Liver (tissue), 9 donors: ENCODE results near the gene TRIM63. TPM values are rescaled to one million over a fixed set of nuclear protein-coding genes. Genes with fewer than 3 reads are reported as not detected.

Experiments
- DNase-seq: peaks from one replicate; pipeline ENCODE4 v3.0.0-alpha.2; 2017; ENCODE audit warnings: low spot score
- H3K27ac ChIP-seq, 2 donors: one replicate each; pipeline ENCODE4 v1.7.0; 2013; ENCODE audit warnings: inconsistent platforms in 2 of 2, low read length in 2 of 2, control low read depth in 1 of 2, low read depth in 1 of 2, mild to moderate bottlenecking in 1 of 2
- H3K27me3 ChIP-seq, 4 donors: one replicate each; pipeline versions ENCODE4 v1.6.1 to v1.7.0; 2013; ENCODE audit warnings: low read length in 3 of 4, inconsistent platforms in 1 of 4, mild to moderate bottlenecking in 1 of 4, moderate library complexity in 1 of 4; ENCODE audit not compliant: control insufficient read depth in 4 of 4, insufficient read depth in 4 of 4
- H3K36me3 ChIP-seq, 4 donors: one replicate each; pipeline versions ENCODE4 v1.6.1 to v1.7.0; 2013; ENCODE audit warnings: low read length in 3 of 4, mild to moderate bottlenecking in 3 of 4, low read depth in 1 of 4, moderate library complexity in 1 of 4; ENCODE audit not compliant: control insufficient read depth in 4 of 4, insufficient read depth in 3 of 4
- H3K4me1 ChIP-seq, 4 donors: one replicate each; pipeline versions ENCODE4 v1.6.1 to v1.7.0; 2013; ENCODE audit warnings: low read length in 3 of 4, mild to moderate bottlenecking in 3 of 4, moderate library complexity in 1 of 4; ENCODE audit not compliant: control insufficient read depth in 4 of 4, insufficient read depth in 4 of 4
- H3K4me3 ChIP-seq, 3 donors: one replicate each; pipeline versions ENCODE4 v1.6.1 to v1.7.0; 2013; ENCODE audit warnings: low read length in 3 of 3, control low read depth in 1 of 3, low read depth in 1 of 3, mild to moderate bottlenecking in 1 of 3
- H3K9ac ChIP-seq, 2 donors: one replicate each; pipeline ENCODE4 v1.7.0; 2013; ENCODE audit warnings: low read length in 2 of 2, mild to moderate bottlenecking in 2 of 2, moderate library complexity in 2 of 2, control low read depth in 1 of 2, low read depth in 1 of 2
- H3K9me3 ChIP-seq, 4 donors: one replicate each; pipeline versions ENCODE4 v1.6.1 to v1.7.0; 2013; ENCODE audit warnings: low read length in 3 of 4; ENCODE audit not compliant: control insufficient read depth in 4 of 4
- ATF3 ChIP-seq: IDR thresholded peaks from 2 replicates; pipeline ENCODE4 v1.6.1; 2016; ENCODE audit warnings: antibody characterized with exemption
- CTCF ChIP-seq: fragments of 150-350 bp; IDR thresholded peaks from 2 replicates; pipeline ENCODE4 v1.5.1; 2017; ENCODE audit warnings: improper control_type of control experiment, low read depth, low read length; ENCODE audit not compliant: missing input control
- EGR1 ChIP-seq, 2 donors: IDR thresholded peaks; 2 replicates each; pipeline ENCODE4 v1.6.1; 2016 to 2018; ENCODE audit warnings: antibody characterized with exemption in 2 of 2, low read depth in 2 of 2
- FOXA1 ChIP-seq: IDR thresholded peaks from 2 replicates; pipeline ENCODE4 v1.6.1; 2016; ENCODE audit warnings: antibody characterized with exemption
- FOXA2 ChIP-seq: IDR thresholded peaks from 2 replicates; pipeline ENCODE4 v1.6.1; 2016; ENCODE audit warnings: antibody characterized with exemption
- GABPA ChIP-seq, 2 donors: IDR thresholded peaks in 1 of 2; conservative IDR thresholded peaks in 1 of 2; 2 replicates each; pipeline ENCODE4 v1.6.1; 2016; ENCODE audit warnings: antibody characterized with exemption in 2 of 2, mild to moderate bottlenecking in 1 of 2, moderate library complexity in 1 of 2
- HNF4A ChIP-seq, 2 donors: conservative IDR thresholded peaks; 2 replicates each; pipeline ENCODE4 v1.6.1; 2016; ENCODE audit warnings: antibody characterized with exemption in 2 of 2, mild to moderate bottlenecking in 2 of 2
- HNF4G ChIP-seq: IDR thresholded peaks from 2 replicates; pipeline ENCODE4 v1.6.1; 2016; ENCODE audit warnings: antibody characterized with exemption
- JUND ChIP-seq, 2 donors: IDR thresholded peaks; 2 replicates each; pipeline ENCODE4 v1.6.1; 2016; ENCODE audit warnings: antibody characterized with exemption in 2 of 2
- MAX ChIP-seq: IDR thresholded peaks from 2 replicates; pipeline ENCODE4 v1.6.1; 2016; ENCODE audit warnings: antibody characterized with exemption
- NR2F2 ChIP-seq: IDR thresholded peaks from 2 replicates; pipeline ENCODE4 v1.6.1; 2016; ENCODE audit warnings: antibody characterized with exemption
- RAD21 ChIP-seq, 2 donors: IDR thresholded peaks; 2 replicates each; pipeline ENCODE4 v1.6.1; 2016; ENCODE audit warnings: antibody characterized with exemption in 2 of 2, mild to moderate bottlenecking in 2 of 2
- REST ChIP-seq: IDR thresholded peaks from 2 replicates; pipeline ENCODE4 v1.6.1; 2016; ENCODE audit warnings: antibody characterized with exemption, mild to moderate bottlenecking
- RXRA ChIP-seq, 2 donors: IDR thresholded peaks; 2 replicates each; pipeline ENCODE4 v1.6.1; 2017 to 2018; ENCODE audit warnings: antibody characterized with exemption in 2 of 2, mild to moderate bottlenecking in 1 of 2
- SP1 ChIP-seq: IDR thresholded peaks from 2 replicates; pipeline ENCODE4 v1.6.1; 2018; ENCODE audit warnings: antibody characterized with exemption, mild to moderate bottlenecking
- TAF1 ChIP-seq: conservative IDR thresholded peaks from 2 replicates; pipeline ENCODE4 v1.6.1; 2016; ENCODE audit warnings: antibody characterized with exemption, mild to moderate bottlenecking
- YY1 ChIP-seq: IDR thresholded peaks from 2 replicates; pipeline ENCODE4 v1.6.1; 2016; ENCODE audit warnings: antibody characterized with exemption, mild to moderate bottlenecking
- ZBTB33 ChIP-seq: IDR thresholded peaks from 2 replicates; pipeline ENCODE4 v1.6.1; 2016; ENCODE audit warnings: antibody characterized with exemption
- WGBS: extraction: QIAGEN DNeasy Blood & Tissue Kit; methylation state at CpG from one replicate; pipeline ENCODE4 v1.1.7; 2013; 5-methylcytosine and 5-hydroxymethylcytosine counted together
- polyA plus RNA-seq, 2 donors: library from polyadenylated mRNA; stranded (reverse) in 1 of 2; unstranded in 1 of 2; fragments of 200-250 nt in 1 of 2; fragments of >200 nt in 1 of 2; fragmentation: Nextera tagmentation in 1 of 2; extraction: Ambion mirVana in 1 of 2; gene quantifications; one replicate each; pipeline versions ENCODE4 v1.2.1 to v1.2.3, GENCODE V29; 2013 to 2015
- total RNA-seq, 2 donors: library from RNA; depleted of rRNA; stranded (reverse); fragments of >200 nt; gene quantifications; one replicate each; pipeline ENCODE4 v1.2.3, GENCODE V29; 2014
- donor health status: healthy.
- donor health status: healthy.
- donor health status: healthy.
- donor health status: healthy.
- donor health status: healthy.

The TRIM63 gene
- total and polyA plus RNA-seq, 4 donors: 0.03 TPM; not detected in 3

- no peaks in the 10 kb centered on the region for H3K9me3 ChIP-seq
- H3K27ac ChIP-seq: no peak overlapping the region
- H3K36me3 ChIP-seq: no peaks in the 10 kb centered on the region
- H3K27me3 ChIP-seq: peaks cover 0 to under 1% (median 0%) of the 10 kb centered on the region in 4 donors
- DNase-seq: no peak
- WGBS: 77% methylated on average over 6 of the region's 6 CpGs
- H3K4me1 ChIP-seq: peaks cover 1 to 14% (median 8%) of the 10 kb centered on the region in 4 donors
- no peak for TF ChIP-seq TAF1
- TF ChIP-seq HNF4A (conservative IDR thresholded peaks at IDR 0.05): no peak
- TF ChIP-seq SP1: no peak
- no peak for TF ChIP-seq NR2F2
- no peak for TF ChIP-seq RXRA (IDR thresholded peaks at IDR 0.05)
- TF ChIP-seq FOXA2: no peak
- TF ChIP-seq HNF4G: no peak
- no peak for TF ChIP-seq JUND (IDR thresholded peaks at IDR 0.05)
- H3K9ac ChIP-seq: no peak overlapping the region
- no peak overlapping the region for H3K4me3 ChIP-seq
Observed at GRCh38 chr1:26038904-26039303, 28.5 kb downstream of the TRIM63 start.

DNA sequence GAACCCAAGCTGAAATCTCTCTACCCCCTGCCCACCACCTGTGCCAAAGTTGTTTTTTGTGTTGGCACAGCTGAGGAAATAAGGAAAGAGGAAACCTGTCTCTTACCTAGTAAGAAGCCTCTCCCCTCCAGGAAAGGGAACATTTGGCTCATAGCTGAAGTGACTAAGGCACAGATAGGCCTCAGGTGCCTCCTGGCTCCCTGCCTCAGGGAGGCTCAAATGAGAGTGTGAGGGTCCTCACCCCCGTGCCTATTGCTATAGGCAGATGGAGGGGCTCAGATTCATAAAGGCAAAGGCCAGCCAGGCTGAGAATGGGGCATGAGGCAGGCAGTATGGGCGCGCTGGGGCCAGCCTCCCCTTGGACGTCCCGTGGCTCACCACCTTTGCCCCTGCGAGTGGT lies 29.0 kb downstream of the TRIM63 start:
- Histone ChIP-seq H3K27me3 (no peaks in the 10 kb centered on the region), H3K4me1 (peaks cover 1 to 14% (median 8%) of the 10 kb centered on the region in 4 donors), H3K9me3 (no peaks in the 10 kb centered on the region), H3K4me3 (no peak overlapping the region), H3K36me3 (no peaks in the 10 kb centered on the region), H3K27ac (no peak overlapping the region), H3K9ac (no peak overlapping the region)
- WGBS: 91% methylated on average over 6 of the region's 6 CpGs
- no peak for DNase-seq
- TF ChIP-seq CTCF: no peak
- no peak for TF ChIP-seq NR2F2
- no peak for TF ChIP-seq MAX
- TF ChIP-seq JUND (IDR thresholded peaks at IDR 0.05): no peak
- TF ChIP-seq HNF4A (conservative IDR thresholded peaks at IDR 0.05): no peak
- TF ChIP-seq TAF1: no peak
- no peak for TF ChIP-seq GABPA (IDR thresholded peaks at IDR 0.05 in 1 of 2, conservative IDR thresholded peaks at IDR 0.05 in 1 of 2)

GRCh38 chr1:26037904-26038303 lies 29.5 kb downstream of the TRIM63 start:
- TF ChIP-seq JUND (IDR thresholded peaks at IDR 0.05): no peak
- no peak for TF ChIP-seq REST
- no peak for TF ChIP-seq SP1
- no peak for TF ChIP-seq YY1
- TF ChIP-seq EGR1 (IDR thresholded peaks at IDR 0.05; ENCODE audit: low read depth in 2 of 2): no peak
- TF ChIP-seq ATF3: no peak
- no peak for TF ChIP-seq FOXA2
- TF ChIP-seq FOXA1: no peak
- TF ChIP-seq ZBTB33: no peak
- TF ChIP-seq RXRA (IDR thresholded peaks at IDR 0.05): no peak
- TF ChIP-seq RAD21 (IDR thresholded peaks at IDR 0.05): no peak
- DNase-seq: no peak
- Histone ChIP-seq H3K9me3 (no peaks in the 10 kb centered on the region), H3K27ac (no peak overlapping the region), H3K4me3 (no peak overlapping the region), H3K36me3 (no peaks in the 10 kb centered on the region), H3K27me3 (no peaks in the 10 kb centered on the region), H3K9ac (no peak overlapping the region), H3K4me1 (peaks cover 1 to 14% (median 8%) of the 10 kb centered on the region in 4 donors)
- 81% methylated on average over 6 of the region's 6 CpGs for WGBS
